ENCODE results near the gene RUNX1. TPM values are rescaled to one million over a fixed set of nuclear protein-coding genes. Genes with fewer than 3 reads are reported as not detected.

RUNX1 gene
- polyA plus RNA-seq, 3 donors = 6.2 to 49.7 (median 8.7) TPM

- H3K27me3 Mint-ChIP-seq (ENCODE audit: low read depth in 3 of 3) = peaks cover 0 to 3% (median 0%) of the 10 kb centered on the region in 3 donors
- no peaks in the 10 kb centered on the region for H3K36me3 Mint-ChIP-seq
- Histone ChIP-seq H3K4me3 (replicated peaks in 1 of 3; ENCODE audit: low read depth in 2 of 3, low read length in 3 of 3) (no peak overlapping the region), H4K20me1 (ENCODE audit: insufficient read depth, low read length) (no peaks in the 10 kb centered on the region), H3K9ac (ENCODE audit: insufficient read depth, low read length, poor library complexity, severe bottlenecking) (no peak overlapping the region), H3K27ac (ENCODE audit: low read depth in 1 of 2, low read length in 2 of 2) (no peak overlapping the region), H3K4me1 (ENCODE audit: control insufficient read depth in 1 of 2, insufficient read depth in 2 of 2, low read length in 2 of 2) (peaks cover 31 to 32% of the 10 kb centered on the region in 2 donors), H3K36me3 (replicated peaks in 1 of 2; ENCODE audit: control insufficient read depth in 1 of 2, insufficient read depth in 2 of 2, low read length in 2 of 2) (no peaks in the 10 kb centered on the region), H3K9me3 (replicated peaks in 1 of 2; ENCODE audit: control insufficient read depth in 1 of 2, insufficient read depth in 1 of 2, low read length in 2 of 2) (no peaks in the 10 kb centered on the region), H3K27me3 (ENCODE audit: control insufficient read depth in 2 of 2, insufficient read depth in 2 of 2, low read length in 2 of 2) (no peaks in the 10 kb centered on the region), H3K4me2 (replicated peaks; ENCODE audit: extremely low read depth, low read length, poor library complexity, severe bottlenecking) (no peak overlapping the region), H2AFZ (ENCODE audit: insufficient read depth, low read depth, low read length, poor library complexity, severe bottlenecking) (no peak overlapping the region), H3K79me2 (ENCODE audit: insufficient read depth, low read length) (no peaks in the 10 kb centered on the region)
- 92% methylated on average over 9 of the region's 11 CpGs for WGBS (ENCODE audit: insufficient coverage)
- H3K27ac Mint-ChIP-seq = no peak overlapping the region
- no peak overlapping the region for H3K4me3 Mint-ChIP-seq
- peaks cover 33% of the 10 kb centered on the region for H3K4me1 Mint-ChIP-seq
- TF ChIP-seq, protein P1, sequence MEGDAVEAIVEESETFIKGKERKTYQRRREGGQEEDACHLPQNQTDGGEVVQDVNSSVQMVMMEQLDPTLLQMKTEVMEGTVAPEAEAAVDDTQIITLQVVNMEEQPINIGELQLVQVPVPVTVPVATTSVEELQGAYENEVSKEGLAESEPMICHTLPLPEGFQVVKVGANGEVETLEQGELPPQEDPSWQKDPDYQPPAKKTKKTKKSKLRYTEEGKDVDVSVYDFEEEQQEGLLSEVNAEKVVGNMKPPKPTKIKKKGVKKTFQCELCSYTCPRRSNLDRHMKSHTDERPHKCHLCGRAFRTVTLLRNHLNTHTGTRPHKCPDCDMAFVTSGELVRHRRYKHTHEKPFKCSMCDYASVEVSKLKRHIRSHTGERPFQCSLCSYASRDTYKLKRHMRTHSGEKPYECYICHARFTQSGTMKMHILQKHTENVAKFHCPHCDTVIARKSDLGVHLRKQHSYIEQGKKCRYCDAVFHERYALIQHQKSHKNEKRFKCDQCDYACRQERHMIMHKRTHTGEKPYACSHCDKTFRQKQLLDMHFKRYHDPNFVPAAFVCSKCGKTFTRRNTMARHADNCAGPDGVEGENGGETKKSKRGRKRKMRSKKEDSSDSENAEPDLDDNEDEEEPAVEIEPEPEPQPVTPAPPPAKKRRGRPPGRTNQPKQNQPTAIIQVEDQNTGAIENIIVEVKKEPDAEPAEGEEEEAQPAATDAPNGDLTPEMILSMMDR (IDR thresholded peaks at IDR 0.05) = no peak
- H3K9me3 Mint-ChIP-seq = no peaks in the 10 kb centered on the region
- no peak for DNase-seq
- intact Hi-C loops (cut with micrococcal nuclease) = no loop called here
Measured at GRCh38 chr21:35053356-35054096, 4.4 kb upstream of the RUNX1 start.

GRCh38 chr21:35052801-35053200 is 3.7 kb upstream of the RUNX1 start:
- Mint-ChIP-seq H3K27ac (peak overlapping the region in 2 of 7 donors; percentile 54 to 61), H3K4me1 (peaks cover 35% of the 10 kb centered on the region), H3K27me3 (ENCODE audit: low read depth in 3 of 3) (peaks cover 0 to 3% (median 0%) of the 10 kb centered on the region in 3 donors), H3K9me3 (no peaks in the 10 kb centered on the region), H3K36me3 (no peaks in the 10 kb centered on the region), H3K4me3 (no peak overlapping the region)
- DNase-seq = no peak
- no peaks in the 10 kb centered on the region for H3K36me3 ChIP-seq (replicated peaks in 1 of 2; ENCODE audit: control insufficient read depth in 1 of 2, insufficient read depth in 2 of 2, low read length in 2 of 2)
- peaks cover 6% of the 10 kb centered on the region for H3K79me2 ChIP-seq (ENCODE audit: insufficient read depth, low read length)
- H3K27ac ChIP-seq (ENCODE audit: low read depth in 1 of 2, low read length in 2 of 2) = no peak overlapping the region
- H4K20me1 ChIP-seq (ENCODE audit: insufficient read depth, low read length) = no peaks in the 10 kb centered on the region
- peaks cover 36 to 38% of the 10 kb centered on the region in 2 donors for H3K4me1 ChIP-seq (ENCODE audit: control insufficient read depth in 1 of 2, insufficient read depth in 2 of 2, low read length in 2 of 2)
- H3K4me2 ChIP-seq (replicated peaks; ENCODE audit: extremely low read depth, low read length, poor library complexity, severe bottlenecking) = no peak overlapping the region
- 90% methylated on average over 2 of the region's 3 CpGs for WGBS (ENCODE audit: insufficient coverage)
- H3K9me3 ChIP-seq (replicated peaks in 1 of 2; ENCODE audit: control insufficient read depth in 1 of 2, insufficient read depth in 1 of 2, low read length in 2 of 2) = no peaks in the 10 kb centered on the region
- H3K9ac ChIP-seq (ENCODE audit: insufficient read depth, low read length, poor library complexity, severe bottlenecking) = no peak overlapping the region
- intact Hi-C loops (cut with micrococcal nuclease) = no loop called here
- TF ChIP-seq, protein P1 (IDR thresholded peaks at IDR 0.05) = no peak
- no peaks in the 10 kb centered on the region for H3K27me3 ChIP-seq (ENCODE audit: control insufficient read depth in 2 of 2, insufficient read depth in 2 of 2, low read length in 2 of 2)
- H3K4me3 ChIP-seq (replicated peaks in 1 of 3; ENCODE audit: low read depth in 2 of 3, low read length in 3 of 3) = no peak overlapping the region
- H2AFZ ChIP-seq (ENCODE audit: insufficient read depth, low read depth, low read length, poor library complexity, severe bottlenecking) = no peak overlapping the region
